NCI-H345 treated with DMSO at 0.1 percent for 48 hours (cell line): Measurements from ENCODE around the gene SRGN.
"Not testable (repeated sequence)": the region's sequence is repeated elsewhere in the genome, so short reads cannot be mapped to it uniquely, and the experiment has no call there.

Experiments
- DNase-seq: peaks from one replicate; lab custom pipeline; 2025; ENCODE audit not compliant: unreplicated experiment; lab: John Stamatoyannopoulos, UW

SRGN gene, protein sequence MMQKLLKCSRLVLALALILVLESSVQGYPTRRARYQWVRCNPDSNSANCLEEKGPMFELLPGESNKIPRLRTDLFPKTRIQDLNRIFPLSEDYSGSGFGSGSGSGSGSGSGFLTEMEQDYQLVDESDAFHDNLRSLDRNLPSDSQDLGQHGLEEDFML

DNA sequence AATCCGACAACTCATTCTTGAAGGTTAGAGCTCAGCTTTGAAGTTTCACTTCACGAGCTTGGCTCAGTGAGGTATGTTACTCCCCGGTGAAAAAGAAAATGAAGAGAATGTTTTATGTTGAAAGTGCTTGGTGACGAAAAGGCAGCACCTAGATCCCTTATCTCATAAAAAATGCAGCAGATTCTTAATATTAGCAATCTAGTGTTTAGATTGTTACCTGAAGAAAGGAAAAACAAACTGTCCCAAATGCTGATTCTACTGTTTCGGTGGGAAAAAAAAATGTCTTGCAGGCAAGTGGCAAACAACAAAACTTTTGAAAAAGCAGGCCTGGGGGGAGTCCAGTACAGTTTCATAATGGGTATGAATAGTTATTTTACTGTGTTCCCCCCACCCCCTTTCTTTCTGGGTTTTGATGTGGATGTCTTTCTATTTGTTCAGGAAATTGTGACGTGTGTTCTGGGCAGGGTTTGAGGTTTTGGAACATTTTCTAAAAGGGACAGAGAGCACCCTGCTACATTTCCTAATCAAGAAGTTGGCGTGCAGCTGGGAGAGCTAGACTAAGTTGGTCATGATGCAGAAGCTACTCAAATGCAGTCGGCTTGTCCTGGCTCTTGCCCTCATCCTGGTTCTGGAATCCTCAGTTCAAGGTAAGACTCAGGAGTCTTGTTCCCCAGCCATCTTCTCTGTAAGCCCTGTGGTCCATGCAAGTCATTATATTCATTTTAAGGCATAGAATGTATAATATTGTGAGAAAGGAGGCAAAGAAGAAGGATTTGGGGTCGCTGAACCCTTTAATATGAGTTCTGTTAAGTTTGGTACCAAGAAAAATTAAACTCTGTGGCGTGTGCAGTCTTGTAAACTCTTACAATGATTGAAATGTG lies at the start of gene SRGN:
Gene SRGN, plus strand, starts transcription at position 514 of the 881 bp plus-strand sequence. Its CDS starts 55 bp downstream, at position 569.
- DNase-seq = no peak

DNA sequence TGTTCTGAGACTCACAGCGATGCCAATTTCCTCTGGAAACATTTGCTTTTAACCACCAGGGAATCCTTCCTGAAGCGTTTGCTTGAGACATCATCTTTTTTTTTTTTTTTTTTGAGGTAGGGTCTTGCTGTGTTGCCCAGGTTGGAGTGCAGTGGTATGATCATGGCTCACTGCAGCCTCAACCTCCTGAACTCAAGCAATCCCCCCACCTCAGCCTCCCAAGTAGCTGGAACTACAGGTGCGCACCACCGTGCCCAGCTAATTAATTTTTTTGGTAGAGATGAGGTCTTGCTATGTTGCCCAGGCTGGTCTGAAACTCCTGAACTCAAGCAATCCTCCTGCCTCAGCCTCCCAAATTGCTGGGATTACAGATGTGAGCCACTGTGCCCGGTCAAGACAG lies 47.0 kb upstream of the SRGN start:
- DNase-seq = not testable (repeated sequence)

DNA sequence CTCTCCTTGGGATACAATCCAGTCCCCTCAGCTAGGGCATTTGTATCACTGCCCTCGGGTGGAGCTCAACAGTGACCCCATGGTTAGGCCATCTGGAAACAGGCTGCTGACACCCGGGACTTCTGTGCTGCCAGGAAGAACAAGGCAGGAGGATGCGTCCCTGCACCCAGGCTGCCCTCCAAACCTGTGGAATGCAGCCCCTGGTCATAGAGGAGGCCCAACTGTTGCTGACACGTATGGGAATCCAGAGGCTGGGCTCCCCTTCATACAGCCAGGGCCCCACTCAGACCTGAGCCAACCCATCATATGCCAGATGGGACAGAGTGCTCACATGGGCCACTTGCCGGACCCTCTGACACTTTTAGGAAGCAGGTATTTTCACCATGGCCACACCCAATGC lies 45.5 kb upstream of the SRGN start:
- no peak for DNase-seq

DNA sequence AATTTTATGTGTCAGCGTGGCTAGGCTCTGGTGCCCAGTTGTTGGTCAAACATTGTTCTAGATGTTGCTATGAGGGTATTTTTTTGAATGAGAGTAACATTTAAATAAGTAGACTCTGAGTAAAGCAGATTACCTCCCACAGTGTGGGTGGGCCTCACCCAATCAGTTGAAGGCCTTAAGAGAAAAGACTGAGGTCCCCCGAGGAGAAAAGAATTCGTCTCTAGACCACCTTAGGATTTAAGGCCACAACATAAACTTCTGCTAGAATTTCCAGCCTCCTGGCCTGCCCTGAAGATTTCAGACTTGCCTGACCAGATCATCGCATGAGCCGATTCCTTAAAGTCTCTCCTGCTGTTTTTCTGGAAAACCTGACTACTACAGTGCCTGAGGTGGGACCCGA lies 45.1 kb upstream of the SRGN start:
- DNase-seq = no peak

DNA sequence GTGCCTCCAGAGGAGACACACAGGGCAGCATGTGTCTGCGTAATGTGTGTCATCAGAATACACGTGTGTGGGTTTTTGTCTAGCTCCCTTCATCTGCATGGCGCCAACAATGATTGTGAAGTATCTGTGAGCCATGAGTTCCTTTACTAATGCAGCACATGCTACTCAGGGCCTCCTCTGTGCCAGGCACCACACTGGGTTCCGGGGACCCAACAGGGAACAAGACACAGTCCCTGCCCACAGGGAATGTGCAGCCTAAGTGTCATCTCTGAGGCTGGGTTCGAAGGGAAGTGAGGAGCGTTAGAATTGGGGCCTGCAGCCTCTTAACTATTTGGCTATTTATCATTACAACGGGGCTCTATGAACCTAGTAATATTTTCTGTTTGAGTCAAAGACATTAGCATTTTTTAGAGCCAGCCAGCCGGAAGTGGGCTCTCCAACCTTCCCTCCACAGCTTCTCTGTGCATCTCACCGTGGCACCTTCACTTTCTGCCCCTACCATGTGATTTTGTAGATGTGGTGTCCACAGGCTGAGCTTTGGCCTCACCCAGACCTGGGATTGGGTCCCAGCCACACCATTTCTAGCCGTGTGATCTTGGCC lies 43.9 kb upstream of the SRGN start:
- DNase-seq = no peak

DNA sequence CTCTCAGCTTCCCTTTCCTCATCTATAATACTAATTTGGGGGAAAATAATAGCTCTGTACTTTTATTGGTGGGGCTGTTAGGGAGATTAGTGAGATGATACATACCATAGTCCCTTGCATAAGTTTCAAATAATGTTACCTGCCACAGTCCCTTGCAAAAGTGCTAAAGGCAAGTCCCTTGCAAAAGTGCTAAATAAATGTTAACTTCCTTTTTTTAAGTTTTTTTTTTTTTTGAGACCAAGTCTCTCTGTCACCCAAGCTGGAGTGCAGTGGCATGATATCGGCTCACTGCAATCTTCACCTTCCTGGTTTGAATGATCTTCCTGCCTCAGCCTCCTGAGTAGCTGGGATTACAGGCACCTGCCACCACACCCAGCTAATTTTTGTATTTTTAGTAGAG lies 43.4 kb upstream of the SRGN start:
- DNase-seq = no peak

DNA sequence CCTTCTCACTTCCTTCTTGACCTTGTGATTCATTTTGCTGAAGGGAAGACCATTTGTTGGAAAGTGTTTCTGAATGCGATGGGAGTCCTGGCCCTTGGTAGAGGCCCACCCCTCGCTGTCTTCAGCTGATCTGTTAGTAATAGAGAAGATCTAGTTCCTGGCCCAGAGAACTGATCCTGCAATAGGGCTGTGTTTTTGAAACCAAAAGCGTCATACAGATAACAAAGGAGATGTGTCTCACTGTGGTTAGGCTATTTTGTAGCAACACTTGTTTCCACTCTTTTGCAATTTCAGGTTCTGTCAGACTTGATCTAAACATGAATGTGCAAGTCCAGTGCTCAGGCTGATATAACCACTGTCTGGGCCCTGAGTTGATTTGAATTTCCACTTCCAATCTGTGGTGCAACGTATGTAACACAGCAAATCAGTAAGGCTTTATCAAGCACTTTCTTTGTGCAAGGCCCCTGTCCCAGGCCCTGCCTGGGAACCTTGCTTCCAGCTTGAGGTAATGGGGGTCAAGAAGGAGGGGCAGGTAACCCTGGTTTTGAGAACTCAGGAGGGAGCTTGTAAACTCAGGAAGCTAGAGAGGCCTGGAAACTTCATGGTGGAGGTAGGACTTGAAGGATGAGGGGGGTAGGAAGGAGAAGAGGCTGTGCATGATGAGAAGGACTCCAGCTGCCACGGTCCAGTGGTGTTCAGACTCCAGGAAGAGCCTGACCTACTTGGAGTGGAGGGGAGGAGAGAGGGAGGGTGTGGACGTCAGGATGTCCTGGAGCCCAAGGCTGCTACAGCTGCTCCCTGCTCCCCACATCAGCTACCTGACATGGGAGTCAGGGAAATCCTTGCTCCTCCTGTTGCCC lies 42.2 kb upstream of the SRGN start:
- DNase-seq = no peak

DNA sequence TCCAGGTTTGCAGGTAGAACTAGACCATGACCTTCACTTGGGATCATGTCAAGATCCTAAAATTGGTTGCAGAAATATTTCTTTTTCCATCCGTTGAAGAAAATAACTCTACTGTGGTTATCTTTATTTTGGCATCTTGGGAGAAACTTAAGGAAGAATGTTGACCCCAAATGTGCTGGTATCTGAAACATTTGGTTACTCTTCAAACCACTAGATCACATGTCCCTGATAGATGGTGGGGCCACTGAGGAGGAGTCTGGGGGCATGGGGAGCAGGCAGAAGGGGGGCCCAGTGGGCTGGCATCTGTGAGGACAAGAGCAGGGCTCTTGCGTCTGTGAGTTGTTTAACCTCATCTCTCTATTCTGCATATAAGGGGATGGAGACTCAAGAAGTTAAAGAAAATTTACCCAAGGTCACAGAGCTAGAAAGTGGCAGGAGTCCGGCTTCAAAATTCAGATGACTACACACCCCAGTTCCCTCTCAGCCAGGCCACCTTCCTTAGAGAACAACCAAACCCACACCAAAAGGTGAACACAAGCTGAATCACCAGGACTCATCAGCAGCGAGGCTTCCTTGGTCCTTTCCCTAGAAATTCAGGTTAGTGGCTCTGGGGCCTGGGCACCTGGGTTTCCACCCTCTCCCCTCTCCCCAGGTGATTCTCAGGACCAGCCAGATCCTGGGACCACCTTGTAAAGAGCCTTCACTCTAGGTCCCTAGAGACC lies 40.6 kb upstream of the SRGN start:
- DNase-seq = no peak

DNA sequence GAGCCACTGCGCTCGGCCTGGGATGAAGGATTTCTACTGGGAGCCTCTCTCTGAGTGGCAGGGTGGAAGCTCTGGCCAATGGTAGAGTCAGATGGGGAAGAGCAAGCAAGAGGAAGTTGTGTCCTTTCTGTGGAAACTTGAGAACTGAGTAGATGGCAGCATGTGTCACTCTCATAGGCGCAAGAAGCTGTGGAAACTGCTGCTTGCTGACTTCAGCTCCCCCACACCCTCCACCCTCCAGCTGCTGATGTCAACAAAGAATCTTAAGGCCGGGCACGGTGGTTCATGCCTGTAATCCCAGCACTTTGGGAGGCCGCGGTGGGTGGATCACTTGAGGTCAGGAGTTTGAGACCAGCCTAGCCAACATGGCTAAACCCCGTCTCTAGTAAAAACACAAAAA lies 39.8 kb upstream of the SRGN start:
- DNase-seq = no peak

DNA sequence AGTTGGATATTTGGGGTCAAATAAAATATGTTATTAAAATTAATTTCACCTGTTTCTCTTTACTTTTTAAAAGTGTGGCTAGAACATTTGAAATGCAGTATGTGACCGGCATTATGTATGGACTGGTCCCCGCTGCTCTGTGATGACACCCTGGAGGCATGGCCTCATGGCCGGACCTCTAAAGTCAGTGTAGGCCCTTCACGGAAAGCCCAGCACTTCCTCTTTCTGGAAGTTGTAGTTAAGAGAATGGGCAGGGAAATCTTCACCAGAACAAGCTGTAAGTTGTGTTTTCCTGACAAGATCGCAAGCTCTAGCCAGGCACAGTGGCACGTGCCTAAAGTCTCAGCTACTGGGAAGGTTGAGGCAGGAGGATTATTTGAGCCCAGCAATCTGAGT lies 38.3 kb upstream of the SRGN start:
- DNase-seq = no peak

DNA sequence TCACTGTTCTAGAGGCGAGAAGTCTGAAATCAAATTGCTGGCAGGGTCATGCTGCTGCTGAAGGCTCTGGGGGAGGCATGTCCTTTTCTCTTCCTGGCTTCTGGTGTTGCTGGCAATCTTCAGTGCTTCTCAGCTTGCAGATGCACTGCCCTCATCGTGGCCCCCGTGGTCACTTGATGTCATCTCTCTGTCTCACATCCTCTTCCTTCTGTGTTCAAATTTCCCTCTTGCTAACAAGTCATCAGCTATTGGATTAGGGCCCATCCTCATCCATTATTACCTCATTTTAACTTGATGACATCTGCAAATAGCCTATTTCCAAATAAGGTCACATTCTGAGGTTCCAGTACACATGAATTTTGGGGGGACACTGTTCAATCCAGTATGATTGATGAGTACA lies 36.6 kb upstream of the SRGN start:
- no peak for DNase-seq

DNA sequence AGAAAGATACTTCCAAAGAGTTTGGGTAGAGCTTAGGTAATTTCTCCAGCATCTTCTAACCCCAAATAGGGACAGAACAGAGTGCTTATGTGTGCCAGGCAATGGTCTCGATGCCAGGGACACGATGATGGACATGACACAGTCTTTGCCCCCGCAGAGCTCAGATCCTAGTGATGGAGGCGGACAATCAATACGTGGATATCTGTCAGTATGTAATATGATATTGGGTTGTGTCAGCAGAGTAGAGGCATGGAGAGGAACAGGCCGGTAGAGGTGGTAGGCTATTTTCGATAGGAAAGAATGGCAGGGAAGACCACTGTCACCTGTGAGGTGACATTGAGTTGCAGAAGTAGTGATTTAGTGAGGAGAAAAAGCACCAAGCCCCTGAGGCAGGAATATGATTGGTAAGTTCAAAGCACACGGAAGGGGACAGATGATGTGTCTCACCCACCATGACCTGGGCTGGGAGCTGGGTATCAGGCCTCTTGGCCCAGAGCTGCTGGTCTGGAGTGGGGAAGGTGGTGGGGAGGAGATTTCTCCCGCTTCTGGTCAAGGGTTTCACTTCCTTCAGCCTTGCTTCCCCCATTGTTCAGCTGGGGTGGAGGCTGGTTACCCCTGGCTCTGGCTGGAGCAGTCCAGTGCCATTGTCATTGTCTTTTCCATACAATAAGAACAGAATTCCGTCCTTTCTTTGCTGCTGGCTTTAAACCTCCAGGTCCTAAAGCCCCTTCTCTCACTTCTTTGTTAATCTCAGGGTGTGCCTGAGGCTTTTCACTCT lies 36.0 kb upstream of the SRGN start:
- no peak for DNase-seq

DNA sequence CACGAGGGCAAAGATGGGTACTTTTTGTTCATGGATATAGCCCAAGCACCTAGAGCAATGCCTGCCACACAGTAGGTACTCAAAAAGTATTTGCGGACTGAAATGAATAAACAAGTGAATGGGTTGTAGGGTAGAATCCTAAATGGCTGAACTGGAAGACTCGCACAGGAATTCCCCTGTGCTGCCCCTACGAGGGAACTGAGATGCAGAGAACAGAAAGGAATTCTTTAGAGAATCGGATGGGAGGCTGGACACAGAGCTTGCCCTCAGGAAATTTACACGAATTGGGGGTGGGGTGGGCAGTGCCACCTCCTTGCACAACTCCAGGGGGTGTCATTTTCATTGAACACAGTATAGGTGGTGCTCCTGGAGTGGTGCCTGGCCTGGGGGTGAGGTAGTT lies 35.2 kb upstream of the SRGN start:
- DNase-seq = no peak

DNA sequence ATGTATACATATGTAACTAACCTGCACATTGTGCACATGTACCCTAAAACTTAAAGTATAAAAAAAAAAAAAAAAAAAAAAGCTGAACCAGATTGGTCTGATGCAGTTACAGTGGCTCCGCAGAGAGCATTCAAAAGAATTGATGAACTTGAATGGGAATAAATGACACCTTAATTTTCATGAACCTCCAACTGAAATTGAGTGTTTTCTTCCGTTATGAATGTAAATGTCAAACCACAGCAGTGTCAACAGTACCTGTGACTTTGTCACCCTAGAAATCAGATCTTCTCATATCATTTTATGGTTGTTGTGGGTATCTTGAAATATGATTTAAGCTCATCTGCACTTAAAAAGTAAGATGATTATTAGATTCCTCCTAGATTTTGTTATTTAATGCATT lies 32.7 kb upstream of the SRGN start:
- no peak for DNase-seq

DNA sequence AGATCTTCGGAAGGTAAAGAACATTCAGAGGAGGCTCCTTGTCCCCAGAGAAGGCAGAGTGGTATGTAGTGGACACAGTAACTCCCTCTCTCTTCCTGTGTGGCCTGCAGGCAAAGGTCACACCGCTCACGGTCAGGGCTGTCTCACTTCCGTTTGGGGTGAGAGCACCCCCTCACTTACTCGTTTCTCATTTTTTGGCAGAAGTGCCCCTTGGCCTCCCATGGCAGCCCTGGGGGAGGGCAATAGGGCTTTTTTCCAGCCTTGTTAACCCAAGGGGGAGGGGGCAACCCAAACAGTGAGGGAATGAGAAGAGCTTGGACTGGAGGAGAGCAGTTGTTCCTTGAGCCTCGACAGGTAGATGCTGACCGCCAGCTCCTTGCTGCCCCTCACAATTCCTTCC lies 31.8 kb upstream of the SRGN start:
- DNase-seq = no peak

DNA sequence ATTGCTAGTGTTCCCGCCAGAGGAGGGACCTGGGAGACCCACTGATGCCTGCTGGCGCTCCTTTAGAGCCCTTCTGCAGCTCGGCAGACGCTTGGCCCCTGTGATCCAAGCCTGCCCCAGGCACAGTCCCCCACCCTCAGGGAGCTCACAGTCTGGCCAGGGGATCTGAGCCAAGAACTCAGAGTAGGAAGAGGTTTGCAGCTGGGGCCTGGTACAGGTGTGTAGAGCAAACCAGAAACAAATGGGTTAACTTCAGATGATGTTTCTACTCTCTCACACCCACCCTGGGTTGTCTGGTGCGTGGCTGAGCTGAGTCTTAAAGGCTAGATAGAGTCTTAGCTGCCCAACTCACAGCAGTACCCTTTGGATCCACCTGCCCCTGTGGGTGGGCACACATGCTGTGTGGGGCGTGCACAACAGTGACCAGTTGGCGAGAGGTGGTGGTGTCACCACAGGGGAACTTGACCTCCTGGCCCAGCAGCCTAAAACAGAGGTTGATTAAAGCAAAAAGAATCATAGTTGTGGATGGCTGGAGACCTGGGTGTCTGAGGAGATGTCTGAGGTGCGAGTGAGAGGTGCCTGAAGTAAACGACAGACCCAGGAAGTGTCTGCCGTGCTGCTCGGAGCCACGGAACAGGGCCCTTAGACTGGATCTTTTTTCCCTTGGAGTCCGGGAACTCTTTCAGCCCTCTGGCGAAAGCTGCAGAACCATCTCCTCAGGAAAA lies 31.2 kb upstream of the SRGN start:
- no peak for DNase-seq

DNA sequence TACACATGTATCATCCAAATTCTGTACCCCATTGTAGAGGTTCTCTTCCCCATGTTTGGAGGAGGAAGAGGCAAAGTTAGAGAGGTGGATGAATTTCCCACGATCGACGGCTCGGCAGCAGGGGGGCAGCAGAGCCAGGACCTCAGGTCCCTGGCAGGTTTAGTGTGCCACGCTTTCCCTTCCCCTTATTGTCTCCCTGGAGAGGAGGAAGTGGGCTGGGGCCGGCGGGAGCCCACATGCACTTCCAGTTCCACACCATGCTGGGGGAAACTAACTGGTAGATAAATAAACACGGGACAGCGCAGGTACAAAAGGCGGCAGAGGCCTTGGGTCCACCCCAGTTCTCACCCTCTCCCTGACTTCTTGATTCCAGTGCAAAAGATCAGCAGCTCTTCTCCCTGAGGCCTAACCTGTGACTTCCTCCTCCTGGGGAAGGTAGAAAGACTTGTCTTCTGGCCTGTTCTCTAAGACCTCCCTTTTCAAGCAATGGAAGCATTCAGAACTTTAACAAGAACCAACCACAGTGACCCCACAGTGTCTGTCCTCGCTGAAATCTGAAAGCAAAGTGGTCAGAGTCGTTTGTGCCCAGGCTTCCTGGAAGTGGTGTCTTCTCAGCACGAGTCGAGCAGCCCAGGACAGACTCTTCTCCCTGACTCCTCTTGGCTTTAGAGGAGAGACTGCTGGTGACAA lies 30.5 kb upstream of the SRGN start:
- DNase-seq = no peak

DNA sequence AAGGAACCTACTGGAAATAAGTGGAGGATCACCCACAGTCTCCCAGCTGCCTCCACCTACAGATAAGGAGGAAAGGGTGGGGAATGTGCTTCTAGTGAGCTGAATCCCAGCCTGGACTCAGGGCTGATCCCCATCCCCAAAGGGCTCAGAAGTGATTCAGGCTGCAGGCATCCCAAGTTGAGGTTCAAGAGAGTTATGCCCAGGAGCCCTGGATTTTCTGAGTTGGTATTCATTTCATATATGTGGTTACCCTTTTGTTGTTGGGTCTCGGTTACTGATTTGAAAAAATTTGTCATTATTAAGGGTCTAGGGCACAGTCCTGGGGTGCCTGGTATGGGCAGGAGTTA lies 30.0 kb upstream of the SRGN start:
- no peak for DNase-seq
